ENCODE measurements around the gene VSTM2B.

Gene VSTM2B

GRCh38 chr19:29591670-29592069, 65.9 kb downstream of the VSTM2B start:
- intact Hi-C loops (cut with DNase I) = no loop called here
- DNase-seq = no peak

- DNase-seq = no peak
- intact Hi-C loops (cut with DNase I) = no loop called here
These were observed 68.1 kb downstream of the VSTM2B start for GRCh38 chr19:29593869-29594268.

GRCh38 chr19:29596080-29596727, 70.4 kb downstream of the VSTM2B start:
- intact Hi-C loops (cut with DNase I) = no loop called here
- DNase-seq = no peak

GRCh38 chr19:29596885-29597525, 71.2 kb downstream of the VSTM2B start:
- intact Hi-C loops (cut with DNase I) = no loop called here
- DNase-seq = peak in 18 of 42 donors; percentile 22 to 74 (median 48)

- DNase-seq = no peak
- intact Hi-C loops (cut with DNase I) = no loop called here
These were observed 72.2 kb downstream of the VSTM2B start for GRCh38 chr19:29598036-29598435.

GRCh38 chr19:29598496-29598895, 72.7 kb downstream of the VSTM2B start:
- intact Hi-C loops (cut with DNase I) = no loop called here
- DNase-seq = no peak

- intact Hi-C loops (cut with DNase I) = no loop called here
- no peak for DNase-seq
These were observed 77.5 kb downstream of the VSTM2B start for GRCh38 chr19:29603308-29603707.

- intact Hi-C loops (cut with DNase I) = loop anchor here (2.0 kb wide), 1 partner anchor 109 kb away; the partner anchor contains the start of gene C19orf12
These were observed 80.0 kb downstream of the VSTM2B start, which contains the start of gene POP4 for GRCh38 chr19:29605653-29606419. TSS of gene POP4 (plus strand) at chr19:29606283. CDS start at chr19:29606319, 36 bp downstream.

GRCh38 chr19:29606420-29606747, 80.6 kb downstream of the VSTM2B start:
- intact Hi-C loops (cut with DNase I) = loop anchor here (2.0 kb wide), 1 partner anchor 108 kb away; the partner anchor contains the start of gene C19orf12

More at GRCh38 chr19:29605653-29606419, 80.0 kb downstream of the VSTM2B start, which contains the start of gene POP4:
- DNase-seq = peak; percentile 92 to 100 (median 98)

GRCh38 chr19:29609636-29610035, 83.8 kb downstream of the VSTM2B start:
- DNase-seq = no peak
- intact Hi-C loops (cut with DNase I) = no loop called here

More at GRCh38 chr19:29606420-29606747, 80.6 kb downstream of the VSTM2B start:
- peak in 2 of 42 donors; percentile 7 to 14 for DNase-seq

- intact Hi-C loops (cut with DNase I) = no loop called here
- no peak for DNase-seq
These were observed 84.4 kb downstream of the VSTM2B start for GRCh38 chr19:29610213-29610573.

GRCh38 chr19:29610574-29611271, 84.9 kb downstream of the VSTM2B start:
- intact Hi-C loops (cut with DNase I) = no loop called here
- peak; percentile 67 to 93 (median 85) for DNase-seq

GRCh38 chr19:29612121-29612520, 86.3 kb downstream of the VSTM2B start:
- no peak for DNase-seq
- intact Hi-C loops (cut with DNase I) = no loop called here

- intact Hi-C loops (cut with DNase I) = no loop called here
- no peak for DNase-seq
These were observed 87.2 kb downstream of the VSTM2B start for GRCh38 chr19:29612801-29613595.

GRCh38 chr19:29614046-29614445, 88.3 kb downstream of the VSTM2B start:
- DNase-seq = no peak
- intact Hi-C loops (cut with DNase I) = no loop called here

All from head of caudate nucleus (tissue), 42 donors.